ENCODE data around the gene EPHA7. TPM values are rescaled to one million over a fixed set of nuclear protein-coding genes. Genes with fewer than 3 reads are reported as not detected.

EPHA7 gene
- total and polyA plus RNA-seq, 2 of the 4 experiments (the other 2 are of a cell fraction), result not detected

DNA sequence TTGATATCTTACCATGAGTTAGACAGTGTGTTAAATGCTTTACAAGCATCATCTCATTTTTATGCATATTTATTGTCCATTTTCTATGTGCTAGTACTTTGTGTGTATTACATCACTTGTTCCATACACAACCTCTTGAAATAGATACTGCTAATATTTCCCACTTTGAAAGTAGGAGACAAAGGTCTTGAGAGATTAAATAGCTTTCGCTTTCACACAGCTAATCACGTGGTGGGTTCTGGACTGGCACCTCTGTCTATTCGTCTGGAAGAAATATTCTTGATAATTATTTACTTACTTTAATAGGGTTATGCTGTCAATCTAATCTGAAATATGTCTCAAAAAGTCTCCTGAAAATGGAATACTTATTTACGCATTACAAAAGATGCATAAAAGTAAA is 30.2 kb downstream of the EPHA7 start:
- H3K4me1 ChIP-seq (ENCODE audit: control insufficient read depth, insufficient read depth, low read length), result no peaks in the 10 kb centered on the region
- H3K56ac ChIP-seq (ENCODE audit: extremely low read depth, insufficient read depth, low read length), result no peak overlapping the region
- no peak overlapping the region for H4K91ac ChIP-seq (ENCODE audit: insufficient read depth, low read depth, low read length)
- no peak overlapping the region for H2BK120ac ChIP-seq (ENCODE audit: low read depth, low read length)
- CTCF ChIA-PET, result no interaction called here
- no peak overlapping the region for H2BK5ac ChIP-seq (ENCODE audit: low read depth, low read length, poor library complexity, severe bottlenecking)
- DNase-seq, result no peak
- H3K27ac ChIP-seq (ENCODE audit: insufficient read depth, low read length), result no peak overlapping the region
- no peak overlapping the region for H4K5ac ChIP-seq (ENCODE audit: low read depth, low read length)
- no peak overlapping the region for H3K23ac ChIP-seq (ENCODE audit: low read depth, low read length)
- WGBS, 2 experiments (ENCODE audit: extremely low coverage in 2 of 2, insufficient read length in 1 of 2), result no CpG with 5 or more reads among the region's 4 CpGs
- no peaks in the 10 kb centered on the region for H3K9me1 ChIP-seq (ENCODE audit: insufficient read depth, low read length)
- dilution Hi-C loops (cut with HindIII; ENCODE audit: low sequenced_read_pairs, unreplicated experiment), result no loop called here
- H2BK20ac ChIP-seq (ENCODE audit: low read depth, low read length), result no peak overlapping the region
- no peaks in the 10 kb centered on the region for H3K27me3 ChIP-seq (ENCODE audit: control insufficient read depth, insufficient read depth, low read length)
- H2BK15ac ChIP-seq (ENCODE audit: low read depth, low read length), result no peak overlapping the region
- intact Hi-C loops (cut with micrococcal nuclease), result no loop called here
- in situ Hi-C loops (cut with MboI; ENCODE audit: low sequenced_read_pairs), result no loop called here
- H3K9me3 ChIP-seq (ENCODE audit: control insufficient read depth, insufficient read depth, low read length), result no peaks in the 10 kb centered on the region
- no peak overlapping the region for H3K9ac ChIP-seq (ENCODE audit: low read depth, low read length)
- H2AK5ac ChIP-seq (ENCODE audit: low read depth, low read length), result no peak overlapping the region
- H4K20me1 ChIP-seq (ENCODE audit: insufficient read depth, low read length), result no peaks in the 10 kb centered on the region
- POLR2A ChIA-PET (ENCODE audit: unreplicated experiment), result no interaction called here
- no peak overlapping the region for H3K4ac ChIP-seq (ENCODE audit: low read depth, low read length)
- H3K36me3 ChIP-seq (ENCODE audit: control insufficient read depth, insufficient read depth, low read length), result no peaks in the 10 kb centered on the region
- no peaks in the 10 kb centered on the region for H3K79me1 ChIP-seq (ENCODE audit: low read depth in 1 of 2, low read length in 2 of 2)
- no TSS peak for BruUV-seq (replicated peaks)
- no peak overlapping the region for H2AK9ac ChIP-seq (replicated peaks; ENCODE audit: low read depth, low read length, poor library complexity)
- no peak overlapping the region for H3K18ac ChIP-seq (ENCODE audit: low read depth, low read length)
- ATAC-seq (ENCODE audit: low read depth), result no peak
- no peak for TF ChIP-seq CEBPB (IDR thresholded peaks at IDR 0.05; ENCODE audit: low read depth, low read length)
- no peak overlapping the region for H4K8ac ChIP-seq (ENCODE audit: low read depth in 2 of 2, low read length in 2 of 2)
- H2AFZ ChIP-seq (replicated peaks; ENCODE audit: low read length, poor library complexity), result no peak overlapping the region
- no peak overlapping the region for H3K14ac ChIP-seq (replicated peaks; ENCODE audit: low read depth, low read length)
- H3K4me2 ChIP-seq (ENCODE audit: low read depth, low read length), result no peak overlapping the region
- H3K4me3 ChIP-seq (ENCODE audit: insufficient read depth, low read depth, low read length), result no peak overlapping the region
